Measurements from ENCODE around the gene UBA6. TPM values are rescaled to one million over a fixed set of nuclear protein-coding genes. Genes with fewer than 3 reads are reported as not detected.
"Not testable (repeated sequence)": the region's sequence is repeated elsewhere in the genome, so short reads cannot be mapped to it uniquely, and the experiment has no call there.

UBA6 gene
- total RNA-seq, result 45.8 TPM

DNA sequence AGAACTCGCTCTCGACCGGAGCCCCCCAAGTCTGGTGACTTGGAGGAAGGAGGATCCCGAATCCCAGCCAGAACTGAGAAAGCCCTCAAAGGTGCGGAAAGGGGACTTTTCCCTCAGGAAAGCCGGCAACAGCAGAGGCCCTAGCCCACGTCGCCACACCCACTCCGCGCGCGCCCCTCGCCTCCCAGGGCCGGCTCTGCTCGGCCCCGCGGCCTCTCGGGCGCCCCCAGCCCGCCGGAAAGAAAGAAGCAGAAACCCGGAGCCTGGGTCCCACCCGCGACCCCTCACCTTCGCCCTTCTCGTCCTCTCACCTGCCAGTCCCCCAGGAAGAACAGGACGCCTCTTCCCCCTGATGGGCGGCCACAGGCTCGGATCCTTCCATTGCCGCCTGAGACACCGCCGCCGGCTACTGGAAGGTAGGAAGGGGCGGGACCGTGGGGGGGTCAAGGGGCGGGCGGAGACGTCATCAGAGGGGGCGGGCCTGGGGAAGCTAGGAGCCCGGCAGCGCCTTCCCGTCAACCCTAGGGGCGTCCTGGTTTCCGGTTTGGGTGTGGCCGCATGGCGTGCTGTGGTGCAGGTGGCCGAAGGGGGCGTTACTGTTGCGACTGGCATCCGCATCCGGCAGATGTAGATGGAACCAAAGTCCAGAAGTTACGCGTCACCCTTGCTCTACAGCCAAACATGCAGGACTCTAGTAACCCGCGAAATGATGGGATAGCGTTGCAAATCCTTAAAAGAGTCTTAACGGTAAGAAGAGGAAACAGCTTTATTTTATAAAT, at the start of gene UBA6:
Gene UBA6 (minus strand): TSS at position 418 of the 779 bp plus-strand sequence. CDS start 36 bp downstream, at position 382.
- peak; percentile 80 to 98 (median 97) for DNase-seq (ENCODE audit: low read depth in 2 of 3, low spot score in 2 of 3)

DNA sequence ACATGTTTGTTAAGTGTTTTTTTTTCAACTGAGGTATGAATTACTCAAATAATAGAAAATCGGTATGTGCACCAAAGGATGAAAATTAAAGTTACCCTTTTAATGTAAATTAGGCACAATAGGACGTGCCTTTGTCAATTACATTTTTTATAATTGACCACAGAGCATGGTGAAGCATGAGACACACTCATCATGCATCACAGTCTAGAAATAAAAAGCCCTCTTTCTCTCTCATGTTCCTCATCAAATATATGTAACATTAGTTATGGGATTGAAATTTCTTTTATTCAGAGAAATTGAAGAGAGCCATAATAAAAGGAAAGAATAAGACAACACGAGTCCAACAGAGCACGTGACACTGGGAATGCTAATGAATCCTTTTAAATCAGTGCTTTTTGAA, 49.7 kb upstream of the UBA6 start:
- DNase-seq (ENCODE audit: low read depth in 2 of 3, low spot score in 2 of 3), result no peak

DNA sequence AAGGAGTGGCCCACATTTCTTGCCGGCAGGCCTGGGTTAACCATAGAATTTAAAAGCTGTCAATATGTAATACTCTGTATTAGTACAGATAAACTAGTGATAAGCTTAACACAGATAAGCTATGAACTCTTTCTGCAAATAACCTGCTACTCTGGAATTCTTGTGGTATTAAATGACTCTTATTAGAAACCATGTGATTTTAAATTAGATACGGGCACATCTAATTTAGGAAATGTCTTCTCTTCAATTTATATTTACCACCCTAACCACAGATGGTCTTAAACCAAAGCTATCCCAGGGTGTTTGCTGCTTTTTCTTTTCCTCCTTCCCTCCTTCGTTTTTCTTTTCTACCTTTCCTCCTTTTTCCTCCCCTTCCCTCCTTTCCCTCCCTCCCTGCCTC, 48.3 kb upstream of the UBA6 start:
- no peak for DNase-seq (ENCODE audit: low read depth in 2 of 3, low spot score in 2 of 3)

DNA sequence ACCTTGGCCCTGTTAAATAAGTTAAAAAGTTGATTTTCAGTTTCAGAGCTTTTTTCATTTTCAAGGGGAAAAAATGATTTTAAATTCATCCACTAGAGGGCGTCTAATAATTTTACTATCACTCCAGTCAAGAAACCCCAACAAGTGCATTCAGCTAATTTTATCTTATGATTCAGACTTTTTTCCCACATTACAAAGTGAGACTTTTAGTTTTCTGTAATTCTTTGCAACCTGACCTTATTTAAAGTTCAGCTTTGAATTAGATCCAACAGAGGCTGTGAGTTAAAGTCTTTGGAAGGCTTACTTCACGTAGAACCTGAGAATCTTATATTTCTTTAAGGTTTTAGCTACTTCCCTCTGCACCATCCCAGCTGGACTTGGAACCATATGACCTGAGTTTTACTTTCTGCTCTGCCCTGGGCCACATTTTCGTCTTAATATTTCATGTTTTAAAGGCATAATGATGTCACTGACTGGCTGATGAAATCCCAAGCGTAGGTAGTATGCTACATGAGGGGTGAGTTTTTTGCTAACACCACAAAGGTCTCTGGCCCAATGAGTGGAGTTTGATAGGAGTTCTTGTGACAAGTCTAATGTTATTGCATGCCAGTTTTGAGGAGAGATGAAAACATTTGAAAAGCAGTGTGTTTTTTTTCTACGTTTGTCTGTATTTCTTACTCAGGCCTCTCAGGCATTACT, 46.0 kb upstream of the UBA6 start:
- peak; percentile 9 to 61 (median 28) for DNase-seq (ENCODE audit: low read depth in 2 of 3, low spot score in 2 of 3)

DNA sequence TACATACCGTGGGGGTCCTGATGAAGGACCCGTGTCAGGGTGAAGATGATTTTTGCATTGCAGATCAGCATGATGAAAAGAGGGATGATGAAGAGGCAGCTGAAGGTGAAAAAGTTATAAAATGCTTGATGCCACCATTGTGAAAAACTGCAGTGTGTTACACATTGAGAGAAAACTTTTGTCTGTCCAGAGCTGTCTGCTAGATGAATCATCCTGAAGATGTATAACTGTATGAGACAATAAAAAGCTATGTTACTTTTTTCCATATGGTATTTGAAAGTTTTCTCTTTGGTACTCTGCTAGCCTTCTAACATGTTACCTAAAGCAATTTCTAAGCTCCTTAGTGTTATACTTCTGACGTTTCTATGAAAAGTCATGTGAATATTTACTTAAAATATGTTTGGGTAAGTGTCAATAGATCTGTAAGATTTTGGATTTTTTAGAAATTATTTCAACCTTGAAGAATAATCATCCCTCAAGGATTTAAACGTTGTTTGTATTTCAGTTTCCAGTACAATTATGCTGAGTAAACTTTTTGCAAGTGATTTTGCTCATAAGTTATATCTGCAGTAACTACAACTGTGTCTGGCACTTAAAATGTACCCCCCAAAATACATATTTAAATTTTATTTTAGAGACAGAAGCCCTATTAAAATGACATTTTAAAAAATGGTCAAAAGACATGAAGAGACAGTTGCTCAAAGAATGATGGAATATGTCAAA, 43.8 kb upstream of the UBA6 start:
- DNase-seq (ENCODE audit: low read depth in 2 of 3, low spot score in 2 of 3), result no peak

DNA sequence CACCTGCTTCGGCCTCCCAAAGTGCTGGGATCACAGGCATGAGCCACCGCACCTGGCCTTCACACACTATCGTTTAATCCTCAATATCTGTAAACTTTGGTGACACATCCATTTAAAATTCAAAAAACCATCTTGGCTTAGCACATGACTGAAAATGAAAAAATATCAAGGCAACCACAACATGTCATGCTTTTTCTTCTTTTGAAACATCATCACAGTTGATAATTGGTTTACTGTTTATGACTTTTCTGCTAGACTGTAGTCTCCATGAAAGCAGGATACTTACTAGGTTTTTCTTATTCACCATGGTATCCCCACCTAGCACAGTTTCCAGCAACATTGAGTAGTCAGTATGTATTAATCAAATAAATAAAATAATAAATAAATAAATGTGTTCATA, 42.2 kb upstream of the UBA6 start:
- DNase-seq (ENCODE audit: low read depth in 2 of 3, low spot score in 2 of 3), result no peak

DNA sequence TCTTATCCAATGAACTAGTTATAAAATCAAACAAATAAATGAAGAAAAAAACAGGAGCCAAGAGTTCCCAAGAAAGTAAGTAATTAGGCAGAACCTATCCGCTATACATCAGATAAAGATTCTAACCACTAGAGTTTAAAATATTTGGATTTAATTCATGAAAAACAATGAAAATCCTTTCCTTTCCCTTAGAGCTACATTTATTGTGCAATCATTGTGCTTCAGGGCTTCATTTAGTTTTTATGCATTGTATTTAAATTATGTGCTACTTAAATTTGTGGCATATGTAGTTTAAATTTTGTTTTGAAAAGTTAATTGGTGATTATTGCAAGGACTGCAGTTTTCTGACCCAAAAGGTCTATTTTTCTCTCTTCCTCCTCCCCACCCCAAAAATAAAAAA, 35.3 kb upstream of the UBA6 start:
- no peak for DNase-seq (ENCODE audit: low read depth in 2 of 3, low spot score in 2 of 3)

DNA sequence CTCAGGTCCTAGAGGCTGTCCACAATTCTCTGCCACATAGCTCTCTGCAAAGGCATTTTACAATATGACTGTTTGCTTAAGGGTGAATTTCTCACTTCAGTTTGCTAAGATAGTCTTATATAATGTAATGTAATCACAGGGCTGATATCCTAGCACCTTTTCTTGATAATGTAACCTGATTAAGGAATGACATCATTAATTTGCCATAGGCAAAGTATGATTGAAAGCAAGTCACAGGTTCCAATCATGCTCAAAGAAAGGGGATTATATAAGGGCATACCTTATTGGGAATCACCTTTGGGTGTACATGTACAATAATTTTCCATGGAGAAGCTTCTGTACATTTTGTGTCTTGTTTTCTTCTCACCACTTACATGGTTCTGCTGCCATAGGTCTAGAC, 34.4 kb upstream of the UBA6 start:
- no peak for DNase-seq (ENCODE audit: low read depth in 2 of 3, low spot score in 2 of 3)

DNA sequence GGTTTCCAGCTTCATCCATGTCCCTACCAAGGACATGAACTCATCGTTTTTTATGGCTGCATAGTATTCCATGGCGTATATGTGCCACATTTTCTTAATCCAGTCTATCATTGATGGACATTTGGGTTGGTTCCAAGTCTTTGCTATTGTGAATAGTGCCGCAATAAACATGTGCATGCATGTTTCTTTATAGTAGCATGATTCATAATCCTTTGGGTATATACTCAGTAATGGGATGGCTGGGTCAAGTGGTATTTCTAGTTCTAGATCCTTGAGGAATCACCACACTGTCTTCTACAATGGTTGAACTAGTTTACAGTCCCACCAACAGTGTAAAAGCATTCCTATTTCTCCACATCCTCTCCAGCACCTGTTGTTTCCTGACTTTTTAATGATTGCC, 29.6 kb upstream of the UBA6 start:
- not testable (repeated sequence) for DNase-seq (ENCODE audit: low read depth in 2 of 3, low spot score in 2 of 3)

DNA sequence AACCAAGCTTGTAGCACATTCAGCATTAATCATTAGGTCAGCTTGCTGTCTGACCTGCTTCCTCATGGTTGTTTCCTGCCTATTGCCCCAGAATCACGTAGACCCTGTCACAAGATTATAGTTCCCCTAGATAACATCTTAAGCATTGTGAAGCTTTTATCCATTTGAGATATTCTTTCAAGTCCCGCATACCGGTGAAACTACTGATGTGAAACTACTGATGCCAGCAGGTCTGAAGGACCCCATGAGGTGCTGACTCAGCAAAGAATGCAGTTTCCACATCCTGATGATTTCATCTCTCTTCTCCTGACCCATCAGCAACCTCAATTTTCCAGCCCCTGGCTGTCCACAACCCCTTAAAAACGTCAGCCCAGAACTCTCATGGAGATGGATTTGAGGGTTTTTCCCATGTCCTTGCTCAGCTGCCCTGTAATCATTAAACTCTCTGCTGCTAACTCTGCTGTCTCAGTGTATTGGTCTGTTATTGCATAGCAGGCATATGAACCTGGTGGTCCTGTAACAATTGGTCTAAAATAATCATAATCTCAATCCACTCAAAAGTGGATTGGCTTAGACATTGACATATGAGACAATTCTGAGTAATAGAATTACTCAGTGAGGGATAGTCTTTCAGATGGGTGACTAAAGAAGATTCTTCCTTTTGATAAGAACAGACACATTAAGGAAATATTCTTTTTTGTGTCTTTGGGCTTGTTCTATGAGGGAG, 26.3 kb upstream of the UBA6 start:
- no peak for DNase-seq (ENCODE audit: low read depth in 2 of 3, low spot score in 2 of 3)

DNA sequence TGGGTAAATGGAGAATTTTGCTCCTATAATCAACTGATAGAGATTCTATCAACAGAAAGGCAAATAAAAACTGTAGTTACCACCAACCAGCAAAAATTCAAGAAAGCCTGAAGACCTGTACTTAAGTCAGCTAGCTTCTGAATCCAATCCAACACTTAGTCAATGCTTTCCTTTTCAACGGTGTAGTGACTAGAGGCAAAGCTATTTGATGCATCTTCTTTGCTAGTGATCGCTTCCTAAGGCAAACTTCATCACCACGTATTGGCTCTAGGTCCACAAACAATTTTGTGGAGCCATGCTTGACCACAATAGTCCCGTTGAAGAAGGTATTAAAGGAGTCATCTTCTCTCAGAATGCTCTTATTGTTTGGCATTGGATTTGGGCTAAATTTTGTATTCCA, 25.0 kb upstream of the UBA6 start:
- DNase-seq (ENCODE audit: low read depth in 2 of 3, low spot score in 2 of 3), result no peak

DNA sequence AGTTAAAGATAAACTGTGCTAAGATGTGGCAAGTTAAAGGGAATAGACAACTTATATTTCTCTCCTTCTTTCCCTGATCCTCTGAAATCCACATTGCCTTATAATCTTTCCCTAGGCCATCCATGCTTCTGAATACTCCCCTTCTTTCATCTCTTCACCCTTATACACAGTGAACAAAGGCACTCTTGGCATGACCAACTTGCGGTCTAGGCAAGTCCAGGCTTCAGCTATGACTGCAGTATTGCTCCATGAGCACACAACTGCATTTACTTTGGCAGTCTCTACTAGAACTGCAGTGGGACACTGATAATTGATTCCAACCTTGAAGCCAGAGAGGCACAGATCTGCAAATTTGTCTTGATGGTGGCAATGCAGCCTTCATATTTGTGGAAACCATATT, 24.2 kb upstream of the UBA6 start:
- no peak for DNase-seq (ENCODE audit: low read depth in 2 of 3, low spot score in 2 of 3)

DNA sequence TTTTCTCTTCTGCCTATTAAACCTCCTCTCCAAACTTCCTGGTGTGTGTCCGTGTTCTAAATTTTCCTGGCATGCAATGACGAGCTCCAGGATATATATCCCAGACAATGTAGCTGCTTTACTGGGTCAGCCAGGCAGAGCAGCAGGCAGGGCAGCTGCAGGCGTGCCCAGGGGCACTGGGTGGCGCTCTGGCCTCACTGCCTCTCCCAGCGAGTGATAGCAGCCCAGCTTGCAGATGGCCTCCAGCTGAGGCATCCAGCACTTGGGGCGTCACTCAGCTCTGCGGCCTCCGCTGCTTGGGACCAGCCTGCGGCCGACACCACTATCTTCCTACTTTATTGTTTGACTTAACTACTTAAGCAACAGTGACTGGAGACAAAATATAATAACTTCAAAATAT, 23.0 kb upstream of the UBA6 start:
- no peak for DNase-seq (ENCODE audit: low read depth in 2 of 3, low spot score in 2 of 3)

DNA sequence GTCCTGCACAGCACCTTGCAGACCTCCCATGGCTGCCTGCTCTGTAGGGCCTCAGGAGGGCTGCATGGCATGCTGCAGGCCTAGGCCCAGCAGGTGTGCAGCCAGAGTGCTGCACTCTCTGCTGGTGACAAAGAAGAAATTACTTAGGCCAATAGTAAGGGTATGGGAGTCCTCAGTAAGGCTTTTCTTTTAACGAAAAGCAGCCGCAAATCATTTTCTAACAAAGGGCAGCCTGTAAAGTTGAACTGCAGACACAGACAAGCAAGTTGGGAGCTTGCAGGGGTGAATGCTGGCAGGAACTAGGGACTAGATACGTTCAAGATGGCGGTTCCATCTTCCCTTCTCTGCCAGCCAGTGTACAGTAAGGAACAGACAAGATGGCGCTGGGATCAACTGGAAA, 22.4 kb upstream of the UBA6 start:
- DNase-seq (ENCODE audit: low read depth in 2 of 3, low spot score in 2 of 3), result no peak

DNA sequence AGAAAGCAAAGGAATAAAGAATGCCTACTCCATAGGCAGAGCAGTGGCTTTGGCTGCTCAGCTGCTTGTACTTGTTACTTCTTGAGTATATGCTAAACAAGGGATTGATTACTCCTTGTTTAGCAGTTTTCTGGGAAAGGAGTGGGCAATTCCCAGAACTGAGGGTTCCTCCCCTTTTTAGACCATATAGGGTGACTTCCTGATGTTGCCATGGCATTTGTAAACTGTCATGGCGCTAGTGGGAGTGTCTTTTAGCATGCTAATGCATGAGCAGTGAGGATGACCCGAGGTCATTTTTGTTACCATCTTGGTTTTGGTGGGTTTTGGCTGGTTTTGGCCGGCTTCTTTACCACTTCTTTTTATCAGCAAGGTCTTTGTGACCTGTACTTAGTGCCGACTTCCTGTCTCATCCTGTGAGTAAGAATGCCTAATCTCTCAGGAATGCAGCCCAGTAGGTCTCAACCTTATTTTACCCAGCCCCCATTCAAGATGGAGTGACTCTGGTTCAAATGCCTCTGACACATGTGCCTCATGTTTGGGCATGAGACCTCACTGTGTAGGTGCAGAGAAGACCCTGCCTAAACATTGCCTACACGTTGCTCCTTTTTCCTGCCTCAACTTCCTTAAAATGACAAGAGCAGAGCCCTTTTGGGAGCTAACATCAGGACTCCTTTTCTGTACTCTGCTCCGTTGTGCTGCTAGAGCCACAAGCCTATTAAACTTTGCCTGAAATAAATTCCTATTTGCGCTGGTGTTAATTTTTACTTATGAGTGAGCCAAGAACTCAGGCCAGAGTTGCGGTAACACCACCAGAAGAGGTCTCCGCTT, 21.0 kb upstream of the UBA6 start:
- DNase-seq (ENCODE audit: low read depth in 2 of 3, low spot score in 2 of 3), result no peak

DNA sequence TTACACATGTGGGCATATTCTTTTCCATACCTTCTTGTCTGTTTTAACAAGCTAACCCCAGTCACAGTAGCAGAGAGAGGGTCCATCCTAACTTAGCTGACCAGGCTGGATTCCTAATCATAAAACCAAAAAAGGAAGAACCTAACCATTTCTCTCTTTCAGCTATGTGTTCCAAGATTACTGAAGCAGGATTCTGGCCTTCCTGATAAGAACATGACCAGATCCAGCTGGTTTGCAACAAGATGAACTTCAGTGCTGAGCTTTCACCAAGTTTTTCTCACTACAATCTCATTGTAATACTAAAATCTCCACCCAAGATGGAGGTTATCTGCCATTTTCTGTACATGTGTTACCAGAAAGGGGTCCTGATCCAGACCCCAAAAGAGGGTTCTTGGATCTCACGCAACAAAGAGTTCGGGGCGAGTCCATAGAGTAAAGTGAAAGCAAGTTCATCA, 20.4 kb upstream of the UBA6 start:
- no peak for DNase-seq (ENCODE audit: low read depth in 2 of 3, low spot score in 2 of 3)

DNA sequence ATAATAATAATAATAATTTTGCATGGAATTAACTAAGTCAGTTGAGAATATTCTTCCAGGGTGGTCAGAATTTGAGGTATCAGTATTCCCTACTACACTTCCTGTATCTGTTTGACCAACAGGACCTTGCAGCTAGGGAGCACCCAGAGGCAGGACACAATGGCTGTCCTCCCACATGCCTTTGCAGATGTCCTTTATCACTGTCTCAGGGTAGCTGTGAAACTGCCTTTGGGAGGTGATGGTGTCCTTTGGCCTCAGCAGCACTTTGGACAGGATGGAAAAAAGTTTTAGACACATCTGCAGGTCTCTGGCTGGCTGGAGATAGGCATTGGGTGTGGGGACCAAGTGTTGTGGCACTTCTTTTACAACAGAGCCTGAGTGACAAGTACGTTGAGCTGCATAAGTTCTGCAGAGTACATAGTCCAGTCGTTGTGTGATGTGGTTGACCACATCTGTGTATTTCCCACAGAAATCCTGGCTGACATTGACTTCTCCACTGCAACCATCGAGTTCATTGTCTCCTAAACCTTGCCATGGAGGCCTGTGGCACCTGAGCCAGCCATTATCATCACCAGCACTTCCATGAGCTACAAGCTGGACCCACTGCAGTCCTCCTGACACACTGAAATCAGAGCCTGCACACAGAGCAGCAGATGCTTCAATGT, 19.1 kb upstream of the UBA6 start:
- no peak for DNase-seq (ENCODE audit: low read depth in 2 of 3, low spot score in 2 of 3)

DNA sequence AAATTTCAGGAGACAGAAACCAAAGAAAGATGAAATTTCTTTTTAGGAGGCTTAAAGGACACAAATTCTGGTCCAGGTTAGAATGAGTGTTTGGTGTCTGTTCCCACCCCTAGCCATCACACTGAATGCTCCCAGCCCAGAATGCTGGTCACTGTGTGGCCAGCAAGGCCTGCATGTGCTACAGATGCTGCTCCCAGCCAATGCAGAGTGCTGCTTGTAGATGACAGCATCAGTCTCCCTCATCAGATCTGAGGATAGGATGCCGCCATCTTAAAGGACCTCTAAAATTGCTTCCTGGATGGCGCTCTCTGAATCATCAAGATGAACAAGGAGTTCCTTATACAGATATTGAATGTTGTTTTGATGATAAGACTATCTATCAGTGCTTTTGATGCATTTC, 17.9 kb upstream of the UBA6 start:
- no peak for DNase-seq (ENCODE audit: low read depth in 2 of 3, low spot score in 2 of 3)

DNA sequence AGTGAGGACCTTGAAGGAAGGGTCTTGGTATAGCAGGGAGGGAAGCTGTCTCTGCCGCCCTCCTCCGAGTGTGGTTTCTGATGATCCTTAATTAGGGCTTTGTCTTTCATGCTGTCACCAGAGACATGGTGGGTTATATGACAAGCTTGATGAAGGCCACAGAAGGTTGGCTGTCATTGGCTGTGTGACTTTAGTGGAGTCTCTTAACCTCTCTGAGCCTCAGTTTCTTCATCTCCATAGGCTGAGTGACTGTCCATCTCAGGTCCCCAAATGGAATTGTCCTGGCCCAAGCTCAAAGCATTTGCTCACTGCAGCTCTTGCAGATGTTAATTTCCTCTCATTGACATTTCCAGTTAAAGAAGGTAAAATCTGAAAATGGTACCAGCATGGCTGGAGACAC, 16.6 kb upstream of the UBA6 start:
- DNase-seq (ENCODE audit: low read depth in 2 of 3, low spot score in 2 of 3), result no peak

DNA sequence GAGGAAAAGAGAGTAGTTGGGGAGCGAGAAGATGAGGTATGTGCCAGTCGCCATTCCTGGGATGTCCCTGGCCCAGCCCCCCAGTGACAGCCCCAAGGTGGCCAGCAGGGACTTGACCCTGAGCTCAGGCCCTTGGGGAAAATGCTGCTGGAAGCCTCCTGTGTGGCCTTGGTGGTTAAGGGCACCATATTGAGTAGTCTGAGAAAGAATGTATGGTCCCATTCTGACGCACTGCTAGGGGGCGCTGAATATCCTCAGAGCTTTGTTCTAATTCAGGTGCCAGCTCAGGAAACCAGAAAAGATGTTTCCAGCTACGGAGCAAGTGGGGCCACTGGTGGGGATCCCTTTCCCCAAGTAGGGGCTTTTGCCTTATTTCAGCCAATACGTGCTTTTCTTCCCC, 14.0 kb upstream of the UBA6 start:
- no peak for DNase-seq (ENCODE audit: low read depth in 2 of 3, low spot score in 2 of 3)
